Trophoblast cell (in vitro differentiated cells and primary cell): ENCODE data around the gene ANKUB1.

Source experiments
- DNase-seq, 2 donors: peaks; one replicate each; pipeline ENCODE4 v3.0.0-alpha.2; 2016
- H2AFZ ChIP-seq: 2 replicates; pipeline ENCODE4 v1.6.1; 2013; ENCODE audit warnings: low read length, moderate library complexity, mild to moderate bottlenecking; ENCODE audit not compliant: insufficient read depth, poor library complexity
- H2AK5ac ChIP-seq: 2 replicates; pipeline ENCODE4 v1.6.1; 2013; ENCODE audit warnings: mild to moderate bottlenecking, low read length
- H2BK120ac ChIP-seq: 2 replicates; pipeline ENCODE4 v1.6.1; 2013; ENCODE audit warnings: low read length, mild to moderate bottlenecking, moderate library complexity; ENCODE audit not compliant: insufficient read depth, poor library complexity
- H2BK12ac ChIP-seq: 2 replicates; pipeline ENCODE4 v1.6.1; 2013; ENCODE audit warnings: mild to moderate bottlenecking, low read length, moderate library complexity
- H2BK5ac ChIP-seq: 2 replicates; pipeline ENCODE4 v1.6.1; 2013; ENCODE audit warnings: low read length, low read depth, moderate library complexity, mild to moderate bottlenecking; ENCODE audit not compliant: poor library complexity
- H3K14ac ChIP-seq: 2 replicates; pipeline ENCODE4 v1.6.1; 2013; ENCODE audit warnings: mild to moderate bottlenecking, low read length
- H3K18ac ChIP-seq: 2 replicates; pipeline ENCODE4 v1.6.1; 2013; ENCODE audit warnings: mild to moderate bottlenecking, low read length
- H3K23ac ChIP-seq: 2 replicates; pipeline ENCODE4 v1.6.1; 2013; ENCODE audit warnings: low read length
- H3K27ac ChIP-seq: 2 replicates; pipeline ENCODE4 v1.5.1; 2013; ENCODE audit warnings: low read depth, mild to moderate bottlenecking, inconsistent platforms, low read length, moderate library complexity
- H3K27me3 ChIP-seq: 2 replicates; pipeline ENCODE4 v1.6.1; 2013; ENCODE audit warnings: inconsistent platforms, mild to moderate bottlenecking, low read length, moderate library complexity; ENCODE audit not compliant: insufficient read depth
- H3K36me3 ChIP-seq, 2 experiments: 1 replicate in 1 of 2; 2 replicates in 1 of 2; pipeline ENCODE4 v1.6.1; 2013; ENCODE audit warnings: low read length in 2 of 2, mild to moderate bottlenecking in 2 of 2, moderate library complexity in 1 of 2; ENCODE audit not compliant: insufficient read depth in 2 of 2, control insufficient read depth in 1 of 2
- H3K4ac ChIP-seq: 2 replicates; pipeline ENCODE4 v1.6.1; 2013; ENCODE audit warnings: low read depth, mild to moderate bottlenecking, low read length, moderate library complexity
- H3K4me1 ChIP-seq, 2 experiments: 1 replicate in 1 of 2; 2 replicates in 1 of 2; pipeline ENCODE4 v1.6.1; 2013; ENCODE audit warnings: low read length in 2 of 2, mild to moderate bottlenecking in 2 of 2, moderate library complexity in 1 of 2; ENCODE audit not compliant: insufficient read depth in 2 of 2, control insufficient read depth in 1 of 2
- H3K4me2 ChIP-seq: 2 replicates; pipeline ENCODE4 v1.6.1; 2013; ENCODE audit warnings: inconsistent platforms, mild to moderate bottlenecking, low read length, moderate library complexity
- H3K4me3 ChIP-seq: 2 replicates; pipeline ENCODE4 v1.5.1; 2013; ENCODE audit warnings: mild to moderate bottlenecking, low read depth, low read length, inconsistent platforms
- H3K79me1 ChIP-seq: one replicate; pipeline ENCODE4 v1.6.1; 2013; ENCODE audit warnings: low read length
- H3K79me2 ChIP-seq: 2 replicates; pipeline ENCODE4 v1.6.1; 2013; ENCODE audit warnings: low read length, mild to moderate bottlenecking; ENCODE audit not compliant: control insufficient read depth, insufficient read depth, poor library complexity
- H3K9ac ChIP-seq: 2 replicates; pipeline ENCODE4 v1.6.1; 2013; ENCODE audit warnings: mild to moderate bottlenecking, low read length
- H3K9me3 ChIP-seq: 2 replicates; pipeline ENCODE4 v1.6.1; 2013; ENCODE audit warnings: low read depth, mild to moderate bottlenecking, control low read depth, inconsistent platforms, low read length; ENCODE audit not compliant: insufficient read depth
- H4K12ac ChIP-seq: 2 replicates; pipeline ENCODE4 v1.6.1; 2013; ENCODE audit warnings: low read depth, mild to moderate bottlenecking, low read length, moderate library complexity
- H4K8ac ChIP-seq: 2 replicates; pipeline ENCODE4 v1.6.1; 2013; ENCODE audit warnings: low read depth, mild to moderate bottlenecking, low read length, moderate library complexity
- H4K91ac ChIP-seq: one replicate; pipeline ENCODE4 v1.6.1; 2013; ENCODE audit warnings: low read depth, mild to moderate bottlenecking, low read length, moderate library complexity
- WGBS: extraction: QIAGEN DNeasy Blood & Tissue Kit; methylation state at CpG from one replicate; pipeline ENCODE4 v1.1.7; 2013; ENCODE audit warnings: missing lambda C conversion rate; ENCODE audit not compliant: insufficient read length, insufficient coverage; ENCODE audit errors: extremely low coverage; 5-methylcytosine and 5-hydroxymethylcytosine counted together

ANKUB1 gene

GRCh38 chr3:149810846-149811245 is 18.5 kb upstream of the ANKUB1 start:
- H3K23ac ChIP-seq, result no peak overlapping the region
- peaks cover 0 to 2% of the 10 kb centered on the region in 2 experiments for H3K4me1 ChIP-seq
- H4K91ac ChIP-seq, result no peak overlapping the region
- no CpG with 5 or more reads among the region's 2 CpGs for WGBS
- H3K18ac ChIP-seq, result no peak overlapping the region
- H3K36me3 ChIP-seq, result no peaks in the 10 kb centered on the region
- H3K14ac ChIP-seq, result no peak overlapping the region
- no peaks in the 10 kb centered on the region for H3K9me3 ChIP-seq
- H3K79me1 ChIP-seq, result peaks cover 10% of the 10 kb centered on the region
- H2AK5ac ChIP-seq, result no peak overlapping the region
- H3K4me3 ChIP-seq, result no peak overlapping the region
- H3K9ac ChIP-seq, result no peak overlapping the region
- H4K8ac ChIP-seq, result no peak overlapping the region
- peaks cover 7% of the 10 kb centered on the region for H3K79me2 ChIP-seq
- no peak overlapping the region for H3K4me2 ChIP-seq
- no peak overlapping the region for H2BK120ac ChIP-seq
- no peak overlapping the region for H2AFZ ChIP-seq
- H2BK5ac ChIP-seq, result no peak overlapping the region
- H3K27ac ChIP-seq, result no peak overlapping the region
- no peak for DNase-seq
- H4K12ac ChIP-seq, result no peak overlapping the region
- no peak overlapping the region for H3K4ac ChIP-seq
- H3K27me3 ChIP-seq, result no peaks in the 10 kb centered on the region
- no peak overlapping the region for H2BK12ac ChIP-seq

GRCh38 chr3:149809699-149810098 is 17.3 kb upstream of the ANKUB1 start:
- Histone ChIP-seq H3K23ac (no peak overlapping the region), H2AK5ac (no peak overlapping the region), H3K9me3 (no peaks in the 10 kb centered on the region), H2BK5ac (no peak overlapping the region), H3K27ac (no peak overlapping the region), H3K79me2 (peaks cover 7% of the 10 kb centered on the region), H3K4me3 (no peak overlapping the region), H2AFZ (no peak overlapping the region), H4K8ac (no peak overlapping the region), H2BK120ac (no peak overlapping the region), H3K36me3 (no peaks in the 10 kb centered on the region), H3K9ac (no peak overlapping the region), H3K27me3 (no peaks in the 10 kb centered on the region), H3K4ac (no peak overlapping the region), H3K18ac (no peak overlapping the region), H3K4me2 (no peak overlapping the region), H4K91ac (no peak overlapping the region), H3K14ac (no peak overlapping the region), H4K12ac (no peak overlapping the region), H2BK12ac (no peak overlapping the region), H3K4me1 (peaks cover 0 to 2% of the 10 kb centered on the region in 2 experiments), H3K79me1 (peaks cover 10% of the 10 kb centered on the region)
- DNase-seq, result peak in 1 of 2 donors; percentile 29

GRCh38 chr3:149808209-149808829 is 16.0 kb upstream of the ANKUB1 start:
- no CpG with 5 or more reads among the region's 4 CpGs for WGBS

GRCh38 chr3:149806171-149806778 is 13.9 kb upstream of the ANKUB1 start:
- Histone ChIP-seq H2AFZ (no peak overlapping the region), H2BK5ac (no peak overlapping the region), H3K79me2 (no peaks in the 10 kb centered on the region), H4K12ac (no peak overlapping the region), H3K4me2 (no peak overlapping the region), H2AK5ac (no peak overlapping the region), H3K4ac (no peak overlapping the region), H3K4me1 (no peaks in the 10 kb centered on the region), H3K27me3 (no peaks in the 10 kb centered on the region), H3K27ac (no peak overlapping the region), H3K14ac (no peak overlapping the region), H4K8ac (no peak overlapping the region), H2BK12ac (no peak overlapping the region), H3K23ac (no peak overlapping the region), H3K36me3 (no peaks in the 10 kb centered on the region), H4K91ac (no peak overlapping the region), H3K4me3 (no peak overlapping the region), H3K18ac (no peak overlapping the region), H3K9me3 (no peaks in the 10 kb centered on the region), H3K9ac (no peak overlapping the region), H2BK120ac (no peak overlapping the region), H3K79me1 (no peaks in the 10 kb centered on the region)
- DNase-seq, result no peak
- WGBS, result no CpG with 5 or more reads among the region's 2 CpGs

More at GRCh38 chr3:149808209-149808829, 16.0 kb upstream of the ANKUB1 start:
- no peak overlapping the region for H3K4ac ChIP-seq
- no peak overlapping the region for H4K91ac ChIP-seq
- no peak overlapping the region for H2BK12ac ChIP-seq
- no peaks in the 10 kb centered on the region for H3K27me3 ChIP-seq
- peaks cover 7% of the 10 kb centered on the region for H3K79me2 ChIP-seq
- no peak overlapping the region for H4K12ac ChIP-seq
- no peak overlapping the region for H3K9ac ChIP-seq
- H3K18ac ChIP-seq, result no peak overlapping the region
- no peaks in the 10 kb centered on the region for H3K9me3 ChIP-seq
- H3K27ac ChIP-seq, result no peak overlapping the region
- H3K4me1 ChIP-seq, result peaks cover 0 to 2% of the 10 kb centered on the region in 2 experiments
- no peak overlapping the region for H2AFZ ChIP-seq
- no peaks in the 10 kb centered on the region for H3K36me3 ChIP-seq
- no peak overlapping the region for H2BK120ac ChIP-seq
- H3K4me3 ChIP-seq, result no peak overlapping the region
- no peak overlapping the region for H3K4me2 ChIP-seq
- no peak overlapping the region for H4K8ac ChIP-seq
- DNase-seq, result peak; percentile 61 to 84
- H3K79me1 ChIP-seq, result peaks cover 10% of the 10 kb centered on the region
- H2AK5ac ChIP-seq, result no peak overlapping the region
- no peak overlapping the region for H3K14ac ChIP-seq
- no peak overlapping the region for H3K23ac ChIP-seq
- H2BK5ac ChIP-seq, result no peak overlapping the region
